ENCODE results near the gene ACLY. TPM values are rescaled to one million over a fixed set of nuclear protein-coding genes. Genes with fewer than 3 reads are reported as not detected.

The ACLY gene
- total RNA-seq, 3 donors from 2014 or later: 80.3 to 95.2 (median 81.5) TPM

- no peak for DNase-seq
- Histone ChIP-seq H3K4me1 (ENCODE audit: low read depth) (peaks cover 2% of the 10 kb centered on the region), H3K36me3 (ENCODE audit: low read depth) (no peaks in the 10 kb centered on the region), H3K4me3 (no peak overlapping the region), H3K9me3 (no peaks in the 10 kb centered on the region)
- no peak for TF ChIP-seq CTCF (IDR thresholded peaks at IDR 0.05)
- ATAC-seq: peak; percentile 62
- intact Hi-C loops (cut with DNase I, micrococcal nuclease): no loop called here
Measured at GRCh38 chr17:41957869-41958439, 39.2 kb upstream of the ACLY start.

GRCh38 chr17:41957031-41957868 is 38.5 kb upstream of the ACLY start:
- no peak for DNase-seq
- peak; percentile 72 for ATAC-seq
- H3K4me3 ChIP-seq: no peak overlapping the region
- H3K36me3 ChIP-seq (ENCODE audit: low read depth): no peaks in the 10 kb centered on the region
- peaks cover 2% of the 10 kb centered on the region for H3K4me1 ChIP-seq (ENCODE audit: low read depth)
- TF ChIP-seq CTCF (IDR thresholded peaks at IDR 0.05): no peak
- intact Hi-C loops (cut with DNase I, micrococcal nuclease): no loop called here
- no peaks in the 10 kb centered on the region for H3K9me3 ChIP-seq

- Histone ChIP-seq H3K4me3 (no peak overlapping the region), H3K4me1 (ENCODE audit: low read depth) (peaks cover 2% of the 10 kb centered on the region), H3K9me3 (no peaks in the 10 kb centered on the region), H3K36me3 (ENCODE audit: low read depth) (no peaks in the 10 kb centered on the region)
- intact Hi-C loops (cut with DNase I, micrococcal nuclease): no loop called here
- no peak for TF ChIP-seq CTCF (IDR thresholded peaks at IDR 0.05)
- no peak for DNase-seq
- ATAC-seq: no peak
Measured at GRCh38 chr17:41956522-41956921, 37.8 kb upstream of the ACLY start.

- Histone ChIP-seq H3K4me1 (ENCODE audit: low read depth) (no peaks in the 10 kb centered on the region), H3K9me3 (no peaks in the 10 kb centered on the region), H3K36me3 (ENCODE audit: low read depth) (no peaks in the 10 kb centered on the region), H3K4me3 (no peak overlapping the region)
- DNase-seq (no peak), ATAC-seq (no peak)
- no peak for TF ChIP-seq CTCF (IDR thresholded peaks at IDR 0.05)
- intact Hi-C loops (cut with DNase I, micrococcal nuclease): no loop called here
Measured at GRCh38 chr17:41948762-41949460, 30.2 kb upstream of the ACLY start.

GRCh38 chr17:41944943-41945342 is 26.2 kb upstream of the ACLY start:
- no peak overlapping the region for H3K4me3 ChIP-seq
- intact Hi-C loops (cut with DNase I, micrococcal nuclease): no loop called here
- no peak for ATAC-seq
- H3K36me3 ChIP-seq (ENCODE audit: low read depth): no peaks in the 10 kb centered on the region
- no peaks in the 10 kb centered on the region for H3K4me1 ChIP-seq (ENCODE audit: low read depth)
- H3K9me3 ChIP-seq: no peaks in the 10 kb centered on the region
- no peak for DNase-seq
- TF ChIP-seq CTCF (IDR thresholded peaks at IDR 0.05): no peak
